HG02973 (cell line): Measurements from ENCODE around the gene DAGLA.

Source experiments
- ATAC-seq: cut with Tn5 transposase; IDR thresholded peaks from one replicate; pipeline ENCODE4 v1.9.1; 2021; ENCODE audit warnings: moderate library complexity; ENCODE audit not compliant: unreplicated experiment

The DAGLA gene

GRCh38 chr11:61776561-61777075 is 96.4 kb downstream of the DAGLA start:
- ATAC-seq = no peak

- no peak for ATAC-seq
These were observed 97.3 kb downstream of the DAGLA start for GRCh38 chr11:61777234-61778090.

- no peak for ATAC-seq
These were observed 98.2 kb downstream of the DAGLA start for GRCh38 chr11:61778357-61778886.

GRCh38 chr11:61778920-61779650 is 98.9 kb downstream of the DAGLA start:
- ATAC-seq = no peak

- no peak for ATAC-seq
These were observed 99.7 kb downstream of the DAGLA start for GRCh38 chr11:61779666-61780525.

- no peak for ATAC-seq
These were observed 100.5 kb downstream of the DAGLA start for GRCh38 chr11:61780581-61781162.

- ATAC-seq = no peak
These were observed 101.4 kb downstream of the DAGLA start for GRCh38 chr11:61781585-61781984.

GRCh38 chr11:61782299-61782698 is 102.1 kb downstream of the DAGLA start:
- no peak for ATAC-seq

- no peak for ATAC-seq
These were observed 102.7 kb downstream of the DAGLA start for GRCh38 chr11:61782841-61783240.

GRCh38 chr11:61783717-61784505 is 103.7 kb downstream of the DAGLA start:
- ATAC-seq = no peak

GRCh38 chr11:61784506-61784805 is 104.3 kb downstream of the DAGLA start:
- no peak for ATAC-seq

GRCh38 chr11:61785837-61786402 is 105.7 kb downstream of the DAGLA start:
- no peak for ATAC-seq

- ATAC-seq = no peak
These were observed 107.8 kb downstream of the DAGLA start for GRCh38 chr11:61787928-61788491.

GRCh38 chr11:61791737-61792309 is 111.6 kb downstream of the DAGLA start:
- ATAC-seq = no peak

- ATAC-seq = peak; percentile 76
These were observed 112.3 kb downstream of the DAGLA start, which contains the start of the genes FEN1 and TMEM258 for GRCh38 chr11:61792310-61793082. Gene FEN1 (plus strand): TSS chr11:61792911. CDS start chr11:61795362, 2,451 bp downstream. Gene TMEM258 (minus strand): TSS chr11:61792599. CDS start chr11:61792558, 41 bp downstream.

- ATAC-seq = no peak
These were observed 113.1 kb downstream of the DAGLA start for GRCh38 chr11:61793083-61793828.

- no peak for ATAC-seq
These were observed 113.6 kb downstream of the DAGLA start for GRCh38 chr11:61793829-61794204.
